T-helper 2 cell treated with Interferon-gamma antibody and Interleukin-4, amounts not matched to agents 5 μg/mL and 100 μg/mL, for 36 hours (primary cell): ENCODE results near the gene MMEL1.
"Not testable (repeated sequence)": the region's sequence is repeated elsewhere in the genome, so short reads cannot be mapped to it uniquely, and the experiment has no call there.

ENCODE experiments used
- DNase-seq: peaks from one replicate; pipeline ENCODE4 v3.0.0; 2021; ENCODE audit warnings: low spot score
- H3K27ac Mint-ChIP-seq: one replicate; pipeline ENCODE4 v1.8.0; 2021; ENCODE audit warnings: mild to moderate bottlenecking, mixed read lengths
- H3K27me3 Mint-ChIP-seq: one replicate; pipeline ENCODE4 v1.8.0; 2021; ENCODE audit warnings: low read depth, mixed read lengths
- H3K36me3 Mint-ChIP-seq: one replicate; pipeline ENCODE4 v1.8.0; 2021; ENCODE audit warnings: low read depth, mixed read lengths
- H3K4me1 Mint-ChIP-seq: one replicate; pipeline ENCODE4 v1.8.0; 2021; ENCODE audit warnings: low read depth, mixed read lengths
- H3K4me3 Mint-ChIP-seq: one replicate; pipeline ENCODE4 v1.8.0; 2022; ENCODE audit warnings: mild to moderate bottlenecking, moderate library complexity, mixed read lengths
- H3K9me3 Mint-ChIP-seq: one replicate; pipeline ENCODE4 v1.8.0; 2021; ENCODE audit warnings: mixed read lengths

The MMEL1 gene

DNA sequence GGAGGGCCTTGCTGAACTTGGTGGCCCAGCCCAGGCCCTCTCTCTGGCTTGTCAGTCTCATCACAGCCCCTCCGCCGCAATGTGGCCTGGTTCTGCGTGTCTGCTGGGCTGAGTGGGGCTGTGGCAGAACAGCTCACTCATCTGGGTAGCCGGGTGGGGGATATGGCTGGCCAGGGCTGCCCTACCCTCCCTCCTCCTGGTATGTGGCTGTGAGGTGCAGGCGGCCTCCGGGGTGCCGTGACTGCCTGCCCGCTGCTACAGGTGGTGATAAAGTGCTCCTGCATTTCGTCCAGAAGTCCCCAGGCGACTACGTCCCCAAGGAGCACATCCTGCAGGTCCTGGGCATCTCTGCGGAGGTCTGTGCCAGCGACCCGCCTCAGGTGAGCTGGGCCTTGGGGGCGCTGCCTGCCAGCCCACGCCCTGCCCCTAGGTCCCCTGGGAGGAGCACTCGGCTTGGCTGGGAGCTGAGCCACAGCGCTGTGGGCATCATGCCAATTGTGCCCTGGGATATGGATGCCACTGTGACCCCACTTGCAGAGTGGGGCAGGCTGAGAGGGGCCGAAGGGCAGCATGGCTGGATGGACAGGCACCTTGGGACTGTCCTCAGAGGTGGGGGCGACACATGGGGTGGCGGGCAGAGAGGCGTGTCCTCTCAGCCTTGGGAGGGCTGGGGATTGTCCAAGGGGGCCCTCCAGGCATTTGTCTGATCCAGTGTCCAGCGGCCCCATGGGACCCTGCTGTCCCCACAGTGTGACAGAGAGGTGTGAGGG lies 44.0 kb downstream of the MMEL1 start:
- H3K4me3 Mint-ChIP-seq = no peak overlapping the region

DNA sequence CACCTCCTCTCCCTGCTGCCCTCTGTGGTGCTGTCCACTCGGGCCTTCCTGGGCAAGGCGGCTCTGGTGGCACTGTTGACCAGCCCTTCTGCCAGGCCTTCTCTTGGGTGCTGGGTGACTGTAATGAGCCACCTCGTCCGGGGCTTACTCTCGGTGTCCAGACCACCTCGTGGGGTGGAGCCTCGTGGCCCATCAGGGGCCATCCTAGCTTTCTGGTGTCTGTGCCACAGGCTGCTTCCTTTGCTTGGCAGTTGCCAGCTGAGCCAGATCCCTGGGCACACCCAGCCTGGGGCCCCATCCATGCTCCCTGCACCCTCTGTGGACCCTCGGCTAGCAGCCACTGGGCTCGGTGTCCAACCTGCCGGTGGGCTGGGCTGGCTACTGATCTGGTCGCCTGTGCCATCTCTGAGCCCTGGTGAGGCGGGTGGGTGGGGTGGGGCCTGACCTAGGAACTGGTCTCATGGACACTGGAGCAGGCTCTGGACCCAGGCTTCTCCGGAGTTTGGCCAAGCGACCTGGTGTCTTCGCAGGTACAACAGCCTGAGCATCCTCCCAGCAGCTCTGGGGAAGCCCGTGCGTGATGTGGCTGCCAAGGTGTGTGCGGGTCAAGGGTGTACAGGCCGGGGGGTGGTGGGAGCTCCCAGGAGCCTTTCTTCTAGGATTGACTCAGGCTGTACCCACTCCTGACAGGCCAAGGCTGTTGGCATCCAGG lies 44.8 kb downstream of the MMEL1 start:
- no peak for DNase-seq
- no peaks in the 10 kb centered on the region for H3K27me3 Mint-ChIP-seq
- peak overlapping the region; percentile 74 for H3K4me3 Mint-ChIP-seq
- H3K36me3 Mint-ChIP-seq = peaks cover 6% of the 10 kb centered on the region
- H3K9me3 Mint-ChIP-seq = no peaks in the 10 kb centered on the region
- no peak overlapping the region for H3K27ac Mint-ChIP-seq
- H3K4me1 Mint-ChIP-seq = peaks cover 15% of the 10 kb centered on the region

More for the DNA sequence above, 44.0 kb downstream of the MMEL1 start:
- no peak for DNase-seq
- peaks cover 6% of the 10 kb centered on the region for H3K36me3 Mint-ChIP-seq
- H3K27ac Mint-ChIP-seq = no peak overlapping the region
- H3K4me1 Mint-ChIP-seq = peaks cover 10% of the 10 kb centered on the region
- no peaks in the 10 kb centered on the region for H3K27me3 Mint-ChIP-seq
- H3K9me3 Mint-ChIP-seq = no peaks in the 10 kb centered on the region

- Mint-ChIP-seq H3K4me1 (peaks cover 19% of the 10 kb centered on the region), H3K9me3 (no peaks in the 10 kb centered on the region), H3K36me3 (peaks cover 6% of the 10 kb centered on the region), H3K4me3 (peak overlapping the region; percentile 74), H3K27me3 (no peaks in the 10 kb centered on the region), H3K27ac (peak overlapping the region; percentile 45)
- no peak for DNase-seq
These were observed 45.6 kb downstream of the MMEL1 start for GRCh38 chr1:2587071-2587859.

DNA sequence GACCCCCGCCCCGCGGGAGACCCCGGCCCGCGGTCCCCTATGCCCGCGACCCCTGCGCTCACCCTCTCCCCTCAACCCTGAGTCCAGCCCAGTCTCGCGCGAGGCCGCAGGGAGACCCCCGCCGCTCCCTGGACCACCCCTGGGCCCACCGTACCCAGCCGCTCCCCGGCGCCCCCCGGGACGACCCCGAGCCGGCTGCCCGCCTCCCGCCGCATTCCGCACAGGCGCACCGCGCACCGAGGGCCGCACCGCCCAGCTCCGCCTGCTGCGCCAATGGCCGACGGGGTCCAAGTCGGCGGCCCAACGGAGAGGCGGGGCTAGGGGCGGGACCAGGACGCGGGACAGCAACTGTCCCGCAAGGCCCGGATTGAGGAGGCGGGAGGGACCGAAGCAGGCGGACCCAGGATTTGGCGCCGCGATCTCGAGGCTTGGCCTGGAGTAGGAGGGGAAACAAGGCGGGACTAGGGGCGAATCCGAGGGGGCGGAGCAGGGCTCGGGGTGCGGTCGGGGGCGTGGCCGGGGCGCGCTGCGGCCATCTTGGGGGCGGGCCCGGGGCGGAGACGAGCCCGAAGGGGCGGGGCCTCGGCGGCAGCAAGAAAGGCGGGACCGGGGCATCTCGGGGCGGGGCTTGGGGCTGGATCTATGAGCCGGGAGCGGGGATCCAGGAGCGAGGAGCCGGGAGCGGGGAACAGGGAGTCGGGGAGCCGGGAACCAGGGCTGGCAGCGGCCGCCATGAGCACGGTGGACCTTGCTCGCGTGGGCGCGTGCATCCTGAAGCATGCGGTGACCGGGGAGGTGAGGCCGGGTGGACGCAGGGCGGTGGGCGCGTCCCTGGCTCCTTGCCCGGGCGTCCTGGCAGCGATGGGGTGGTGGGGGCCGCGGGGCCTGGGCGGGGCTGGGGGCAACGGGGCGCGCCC lies 46.4 kb downstream of the MMEL1 start, which contains the start of gene PRXL2B:
Gene PRXL2B (plus strand): TSS at position 624 of the 917 bp plus-strand sequence. CDS start 109 bp downstream, at position 733.
- peak; percentile 98 for DNase-seq
- Mint-ChIP-seq H3K4me3 (peak within 1 kb of the TSS; percentile 92), H3K4me1 (peaks cover 24% of the 10 kb centered on the region), H3K27me3 (no peaks in the 10 kb centered on the region), H3K36me3 (peaks cover 8% of the 10 kb centered on the region), H3K9me3 (no peaks in the 10 kb centered on the region), H3K27ac (peak within 1 kb of the TSS; percentile 96)

GRCh38 chr1:2585318-2586092 lies 47.3 kb downstream of the MMEL1 start:
- H3K4me1 Mint-ChIP-seq = peaks cover 29% of the 10 kb centered on the region

GRCh38 chr1:2584686-2585317 lies 48.0 kb downstream of the MMEL1 start:
- Mint-ChIP-seq H3K36me3 (peaks cover 7% of the 10 kb centered on the region), H3K27me3 (no peaks in the 10 kb centered on the region), H3K27ac (peak overlapping the region; percentile 96), H3K4me1 (peaks cover 32% of the 10 kb centered on the region), H3K9me3 (no peaks in the 10 kb centered on the region), H3K4me3 (peak overlapping the region; percentile 92)
- no peak for DNase-seq

More at GRCh38 chr1:2585318-2586092, 47.3 kb downstream of the MMEL1 start:
- Mint-ChIP-seq H3K27ac (peak overlapping the region; percentile 96), H3K9me3 (no peaks in the 10 kb centered on the region), H3K4me3 (peak overlapping the region; percentile 92), H3K36me3 (peaks cover 9% of the 10 kb centered on the region), H3K27me3 (no peaks in the 10 kb centered on the region)
- peak; percentile 72 for DNase-seq

DNA sequence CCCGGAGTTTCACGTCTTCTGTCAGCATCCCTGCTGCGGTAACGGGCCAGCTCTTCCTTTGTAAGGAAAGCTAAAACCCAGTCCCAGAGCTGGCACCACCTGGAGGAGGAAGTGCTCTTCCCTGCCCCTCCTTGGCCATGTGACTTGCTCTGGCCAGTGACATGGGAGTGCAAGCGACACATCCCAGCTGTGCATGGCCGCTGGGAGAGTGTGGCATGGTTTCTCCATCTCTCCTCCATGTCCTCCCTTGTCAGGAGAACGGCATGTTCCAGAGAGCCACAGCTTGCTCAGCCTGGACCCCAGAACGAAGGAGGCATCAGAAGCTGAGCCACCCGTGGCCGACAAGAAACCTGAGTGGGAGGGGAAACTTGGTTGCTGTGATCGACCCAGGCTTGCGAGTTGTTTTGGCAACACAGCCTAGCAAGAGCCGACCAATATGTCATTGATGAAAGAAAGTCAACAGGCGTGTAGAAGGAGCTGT lies 48.9 kb downstream of the MMEL1 start:
- Mint-ChIP-seq H3K27me3 (no peaks in the 10 kb centered on the region), H3K4me1 (peaks cover 36% of the 10 kb centered on the region), H3K4me3 (peak overlapping the region; percentile 92), H3K27ac (peak overlapping the region; percentile 96), H3K36me3 (peaks cover 5% of the 10 kb centered on the region), H3K9me3 (no peaks in the 10 kb centered on the region)
- DNase-seq = peak; percentile 32

DNA sequence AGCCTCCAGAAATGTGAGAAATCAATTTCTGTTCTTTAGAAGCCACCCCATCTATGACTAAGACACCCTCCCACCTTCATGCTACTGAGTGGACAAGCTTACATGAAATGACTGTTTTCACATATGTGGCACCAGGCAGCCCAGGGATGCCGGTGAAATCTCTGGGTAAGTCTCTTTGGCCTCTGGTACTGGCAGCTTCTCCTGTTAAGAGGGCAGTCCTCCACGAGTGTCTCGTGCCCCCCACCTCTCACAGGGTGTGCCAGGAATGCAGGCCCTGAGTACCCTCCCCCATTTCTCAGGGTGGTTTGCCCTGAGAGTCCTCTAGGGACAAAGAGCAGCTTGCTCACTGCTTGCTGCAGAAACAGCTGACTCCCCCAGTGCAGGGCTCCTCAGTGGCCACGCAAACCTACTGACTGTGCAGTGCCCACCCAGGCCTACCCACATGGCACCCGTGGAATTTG lies 49.5 kb downstream of the MMEL1 start:
- peaks cover 42% of the 10 kb centered on the region for H3K4me1 Mint-ChIP-seq
- no peaks in the 10 kb centered on the region for H3K9me3 Mint-ChIP-seq
- H3K36me3 Mint-ChIP-seq = peaks cover 7% of the 10 kb centered on the region
- peak overlapping the region; percentile 45 for H3K27ac Mint-ChIP-seq
- DNase-seq = peak; percentile 38
- peak overlapping the region; percentile 92 for H3K4me3 Mint-ChIP-seq
- no peaks in the 10 kb centered on the region for H3K27me3 Mint-ChIP-seq

DNA sequence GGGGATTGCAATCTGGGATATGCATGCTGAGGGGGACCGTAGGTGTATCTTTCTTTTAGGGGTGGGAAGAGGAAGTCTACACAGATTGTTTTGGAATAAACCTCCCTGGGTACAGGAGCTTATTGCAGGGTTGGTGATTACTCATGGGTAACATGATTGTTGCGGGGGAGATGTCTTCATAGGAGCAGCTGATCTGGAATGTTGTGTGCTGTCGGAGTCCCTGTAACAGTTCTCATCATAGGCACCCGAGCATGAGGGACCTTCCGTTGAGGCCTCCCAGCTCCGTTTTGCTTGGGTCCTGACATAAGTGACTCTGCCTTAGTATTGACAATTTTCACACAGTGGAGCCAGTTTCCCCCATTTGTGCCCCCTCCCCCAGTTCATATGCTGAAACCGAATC lies 50.4 kb downstream of the MMEL1 start:
- H3K27me3 Mint-ChIP-seq = no peaks in the 10 kb centered on the region
- H3K27ac Mint-ChIP-seq = no peak overlapping the region
- peaks cover 7% of the 10 kb centered on the region for H3K36me3 Mint-ChIP-seq
- no peaks in the 10 kb centered on the region for H3K9me3 Mint-ChIP-seq
- DNase-seq = no peak
- peaks cover 45% of the 10 kb centered on the region for H3K4me1 Mint-ChIP-seq
- H3K4me3 Mint-ChIP-seq = no peak overlapping the region

DNA sequence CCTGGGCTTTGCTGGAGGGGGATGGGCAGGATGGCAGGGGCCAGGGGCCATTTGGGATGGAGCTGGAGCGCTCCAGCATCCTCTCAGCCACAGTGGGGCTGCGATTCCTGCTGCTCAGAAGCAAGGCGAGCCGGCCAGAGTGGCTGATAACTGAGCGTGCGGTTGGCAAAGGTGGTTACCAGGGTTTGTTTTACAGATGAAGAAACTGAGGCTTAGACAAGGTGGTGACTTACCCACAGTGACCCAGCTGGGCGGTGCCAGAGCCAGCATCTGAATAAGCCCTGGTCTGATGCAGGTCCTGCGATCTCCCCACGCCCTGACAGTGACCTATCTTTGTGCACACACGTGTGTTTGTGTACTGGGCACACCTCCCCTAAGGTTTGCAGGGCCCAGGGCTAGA lies 52.1 kb downstream of the MMEL1 start:
- peaks cover 50% of the 10 kb centered on the region for H3K4me1 Mint-ChIP-seq
- peaks cover 7% of the 10 kb centered on the region for H3K36me3 Mint-ChIP-seq
- no peak for DNase-seq
- no peak overlapping the region for H3K4me3 Mint-ChIP-seq
- no peak overlapping the region for H3K27ac Mint-ChIP-seq
- no peaks in the 10 kb centered on the region for H3K27me3 Mint-ChIP-seq
- H3K9me3 Mint-ChIP-seq = no peaks in the 10 kb centered on the region

DNA sequence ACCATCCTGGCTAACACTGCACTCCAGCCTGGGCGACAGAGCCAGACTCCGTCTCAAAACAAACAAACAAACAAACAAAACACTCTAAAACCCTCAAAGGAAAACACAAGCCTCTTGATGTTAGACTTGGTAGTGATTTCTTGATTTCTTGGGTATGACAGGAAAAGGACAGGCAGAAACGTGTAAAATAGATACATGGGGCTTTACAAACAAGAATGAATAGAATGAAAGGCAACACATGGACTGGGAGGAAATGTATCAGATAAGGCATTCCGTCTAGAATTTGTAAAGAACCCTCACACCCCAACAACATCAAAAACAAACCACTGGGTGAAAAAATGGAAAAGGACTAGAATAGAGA lies 54.1 kb downstream of the MMEL1 start:
- H3K27ac Mint-ChIP-seq = peak overlapping the region; percentile 95
- peaks cover 6% of the 10 kb centered on the region for H3K9me3 Mint-ChIP-seq
- H3K4me1 Mint-ChIP-seq = peaks cover 43% of the 10 kb centered on the region
- H3K36me3 Mint-ChIP-seq = peaks cover 12% of the 10 kb centered on the region
- DNase-seq = no peak
- peak overlapping the region; percentile 57 for H3K4me3 Mint-ChIP-seq
- H3K27me3 Mint-ChIP-seq = no peaks in the 10 kb centered on the region

- Mint-ChIP-seq H3K27ac (peak overlapping the region; percentile 95), H3K4me1 (peaks cover 40% of the 10 kb centered on the region), H3K9me3 (peaks cover 17% of the 10 kb centered on the region), H3K4me3 (peak overlapping the region; percentile 57), H3K36me3 (peaks cover 19% of the 10 kb centered on the region)
- DNase-seq, H3K27me3 Mint-ChIP-seq: not testable (repeated sequence)
These were observed 55.2 kb downstream of the MMEL1 start for GRCh38 chr1:2577565-2578075.
